ENCODE data around the gene MYBPC1. TPM values are rescaled to one million over a fixed set of nuclear protein-coding genes. Genes with fewer than 3 reads are reported as not detected.

The MYBPC1 gene
- total and polyA plus RNA-seq, 2 experiments from 2014 or later: 0.18 TPM; not detected in 1

DNA sequence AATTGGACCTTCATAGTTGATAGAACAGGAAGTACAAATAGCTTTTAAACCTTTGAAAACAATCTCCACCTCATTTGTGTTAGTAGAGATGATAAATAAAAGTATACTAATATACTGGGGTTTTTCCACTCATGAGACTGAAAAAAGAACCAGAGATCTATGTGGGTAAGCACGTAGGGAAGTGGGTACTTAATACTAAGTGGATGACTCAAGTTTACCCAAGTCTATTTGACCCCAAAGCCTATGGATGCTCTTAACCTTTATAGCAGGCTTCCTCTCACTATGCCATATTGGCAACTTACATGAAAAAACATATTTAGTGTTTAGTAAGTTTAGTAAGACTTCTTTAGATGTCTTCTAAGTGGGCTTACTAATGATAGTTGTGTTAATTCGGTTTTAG lies 53.4 kb downstream of the MYBPC1 start:
- Histone ChIP-seq H3K4me1 (ENCODE audit: insufficient read depth) (no peaks in the 10 kb centered on the region), H2AFZ (no peak overlapping the region), H3K4me2 (no peak overlapping the region), H3K9me2 (ENCODE audit: insufficient read depth) (peaks cover 5% of the 10 kb centered on the region; the same call in 1 of the 2 replicates), H3F3A (replicated peaks; ENCODE audit: low read depth) (no peaks in the 10 kb centered on the region), H3K79me2 (replicated peaks; ENCODE audit: insufficient read depth) (no peaks in the 10 kb centered on the region), H3K27ac (ENCODE audit: low read depth) (no peak overlapping the region), H3K4me3 (no peak overlapping the region), H3K36me3 (ENCODE audit: insufficient read depth) (no peaks in the 10 kb centered on the region), H4K20me1 (replicated peaks; ENCODE audit: insufficient read depth) (no peaks in the 10 kb centered on the region), H3K27me3 (ENCODE audit: insufficient read depth) (peaks cover 2% of the 10 kb centered on the region)
- Mint-ChIP-seq H3K36me3 (ENCODE audit: low read depth) (no peaks in the 10 kb centered on the region), H3K27me3 (ENCODE audit: insufficient read depth, low read depth, poor library complexity) (peaks cover 2% of the 10 kb centered on the region), H3K9me3 (no peaks in the 10 kb centered on the region), H3K27ac (no peak overlapping the region), H3K4me3 (no peak overlapping the region), H3K4me1 (peaks cover under 1% of the 10 kb centered on the region; the same call in 1 of the 3 replicates)
- no peak for TF ChIP-seq ETS1 (IDR thresholded peaks at IDR 0.05)
- no peak for TF ChIP-seq ZNF114 (CRISPR knock-in tag; IDR thresholded peaks at IDR 0.05)
- no peak for TF ChIP-seq ZNF462 (CRISPR knock-in tag; IDR thresholded peaks at IDR 0.05)
- no peak for TF ChIP-seq EZH2 (IDR thresholded peaks at IDR 0.05; ENCODE audit: low read depth, unreplicated experiment)
- TF ChIP-seq STAT1 (IDR thresholded peaks at IDR 0.05; ENCODE audit: unreplicated experiment): no peak
- no peak for TF ChIP-seq NANOG (IDR thresholded peaks at IDR 0.05; ENCODE audit: borderline replicate concordance)
- TF ChIP-seq JUNB (IDR thresholded peaks at IDR 0.05; ENCODE audit: unreplicated experiment): no peak
- TF ChIP-seq, protein P1, sequence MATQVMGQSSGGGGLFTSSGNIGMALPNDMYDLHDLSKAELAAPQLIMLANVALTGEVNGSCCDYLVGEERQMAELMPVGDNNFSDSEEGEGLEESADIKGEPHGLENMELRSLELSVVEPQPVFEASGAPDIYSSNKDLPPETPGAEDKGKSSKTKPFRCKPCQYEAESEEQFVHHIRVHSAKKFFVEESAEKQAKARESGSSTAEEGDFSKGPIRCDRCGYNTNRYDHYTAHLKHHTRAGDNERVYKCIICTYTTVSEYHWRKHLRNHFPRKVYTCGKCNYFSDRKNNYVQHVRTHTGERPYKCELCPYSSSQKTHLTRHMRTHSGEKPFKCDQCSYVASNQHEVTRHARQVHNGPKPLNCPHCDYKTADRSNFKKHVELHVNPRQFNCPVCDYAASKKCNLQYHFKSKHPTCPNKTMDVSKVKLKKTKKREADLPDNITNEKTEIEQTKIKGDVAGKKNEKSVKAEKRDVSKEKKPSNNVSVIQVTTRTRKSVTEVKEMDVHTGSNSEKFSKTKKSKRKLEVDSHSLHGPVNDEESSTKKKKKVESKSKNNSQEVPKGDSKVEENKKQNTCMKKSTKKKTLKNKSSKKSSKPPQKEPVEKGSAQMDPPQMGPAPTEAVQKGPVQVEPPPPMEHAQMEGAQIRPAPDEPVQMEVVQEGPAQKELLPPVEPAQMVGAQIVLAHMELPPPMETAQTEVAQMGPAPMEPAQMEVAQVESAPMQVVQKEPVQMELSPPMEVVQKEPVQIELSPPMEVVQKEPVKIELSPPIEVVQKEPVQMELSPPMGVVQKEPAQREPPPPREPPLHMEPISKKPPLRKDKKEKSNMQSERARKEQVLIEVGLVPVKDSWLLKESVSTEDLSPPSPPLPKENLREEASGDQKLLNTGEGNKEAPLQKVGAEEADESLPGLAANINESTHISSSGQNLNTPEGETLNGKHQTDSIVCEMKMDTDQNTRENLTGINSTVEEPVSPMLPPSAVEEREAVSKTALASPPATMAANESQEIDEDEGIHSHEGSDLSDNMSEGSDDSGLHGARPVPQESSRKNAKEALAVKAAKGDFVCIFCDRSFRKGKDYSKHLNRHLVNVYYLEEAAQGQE (IDR thresholded peaks at IDR 0.05; ENCODE audit: unreplicated experiment): no peak
- no peak for TF ChIP-seq CREB1 (CRISPR knock-in tag; IDR thresholded peaks at IDR 0.05; ENCODE audit: low read depth)
- TF ChIP-seq CTCF (conservative IDR thresholded peaks at IDR 0.05; ENCODE audit: low read depth in 2 of 2): no peak
- no peak for TF ChIP-seq ZNF331 (CRISPR knock-in tag; IDR thresholded peaks at IDR 0.05; ENCODE audit: low read depth)
- no peak for TF ChIP-seq EZH2phosphoT487 (IDR thresholded peaks at IDR 0.05; ENCODE audit: unreplicated experiment)
- no peak for TF ChIP-seq POLR2AphosphoS5 (IDR thresholded peaks at IDR 0.05; ENCODE audit: low read depth)
- no peak for ATAC-seq
- DNase-seq (ENCODE audit: low spot score): no peak

All from GM23338 (cell line).